Endothelial cell of umbilical vein (primary cell): Measurements from ENCODE around the gene DQX1. TPM values are rescaled to one million over a fixed set of nuclear protein-coding genes. Genes with fewer than 3 reads are reported as not detected.

Experiments
- Bru-seq: library from RNA; stranded (reverse); fragments of 400-500 nt; gene quantifications from one replicate; lab custom pipeline; 2021; lab: Mats Ljungman, UMichigan
- BruChase-seq, 2 experiments: library from RNA; stranded (reverse); fragments of 400-500 nt; gene quantifications; one replicate each; lab custom pipeline; 2021; lab: Mats Ljungman, UMichigan
- BruUV-seq: library from RNA; stranded (reverse); fragments of 400-500 nt; replicated peaks from 2 replicates; lab custom pipeline; 2021; lab: Mats Ljungman, UMichigan
- CTCF ChIA-PET: fragments of 300-600, 350-600 bp; sonication (Branson Sonifier 250); formaldehyde crosslinking; loops from one replicate; lab custom pipeline; 2021; ENCODE audit warnings: antibody characterized with exemption, inconsistent platforms; lab: Charles Lee
- POLR2A ChIA-PET: fragments of 300-600, 350-600 bp; sonication (Branson Sonifier 250); formaldehyde crosslinking; loops from one replicate; lab custom pipeline; 2021; ENCODE audit warnings: antibody characterized with exemption, inconsistent platforms; lab: Charles Lee
- DNase-seq: peaks from one replicate; pipeline ENCODE4 v3.0.0-alpha.2; 2011; ENCODE audit warnings: low read depth, low spot score
- FAIRE-seq: peaks from 2 replicates; lab custom pipeline; 2011; peaks lifted over from hg19 to GRCh38; lab: Jason Lieb, UNC
- H2AFZ ChIP-seq: 2 replicates; pipeline ENCODE4 v1.6.0; 2012; ENCODE audit warnings: low read depth, low read length, control low read depth, inconsistent platforms
- H3K27ac ChIP-seq: 2 replicates; pipeline ENCODE4 v1.5.1; 2011; ENCODE audit warnings: low read depth, mild to moderate bottlenecking, control low read depth, low read length, moderate library complexity; ENCODE audit not compliant: insufficient read depth
- H3K27me3 ChIP-seq, 2 experiments: 2 replicates each; pipeline versions ENCODE4 v1.6.0 to v1.6.1; 2011; ENCODE audit warnings: low read length in 2 of 2, mixed read lengths in 1 of 2; ENCODE audit not compliant: control insufficient read depth in 2 of 2, insufficient read depth in 2 of 2
- H3K36me3 ChIP-seq, 2 experiments: 2 replicates in 1 of 2; 3 replicates in 1 of 2; pipeline ENCODE4 v1.5.1; 2011; ENCODE audit warnings: low read length in 2 of 2, mild to moderate bottlenecking in 1 of 2, moderate library complexity in 1 of 2; ENCODE audit not compliant: control insufficient read depth in 2 of 2, insufficient read depth in 2 of 2; ENCODE audit errors: extremely low read depth in 1 of 2
- H3K4me1 ChIP-seq: 3 replicates; pipeline ENCODE4 v1.5.1; 2011; ENCODE audit warnings: mild to moderate bottlenecking, low read length; ENCODE audit not compliant: control insufficient read depth, insufficient read depth; ENCODE audit errors: extremely low read depth
- H3K4me2 ChIP-seq: 2 replicates; pipeline ENCODE4 v1.6.1; 2011; ENCODE audit warnings: low read length, control low read depth, mixed read lengths; ENCODE audit not compliant: insufficient read depth
- H3K4me3 ChIP-seq, 3 experiments: fragments of 200-600 bp in 1 of 3; sonication (generic), shearing (Covaris generic) in 1 of 3; replicated peaks in 1 of 3; 2 replicates each; pipeline ENCODE4 v1.5.1; 2011 to 2016; ENCODE audit warnings: control low read depth in 3 of 3, low read length in 3 of 3, mild to moderate bottlenecking in 2 of 3, inconsistent platforms in 1 of 3, low read depth in 1 of 3, moderate library complexity in 1 of 3; ENCODE audit not compliant: insufficient read depth in 1 of 3
- H3K79me2 ChIP-seq: 2 replicates; pipeline ENCODE4 v1.6.0; 2012; ENCODE audit warnings: low read length, inconsistent platforms; ENCODE audit not compliant: control insufficient read depth, insufficient read depth
- H3K9ac ChIP-seq: replicated peaks from 2 replicates; pipeline ENCODE3; 2011; ENCODE audit warnings: low read length, control low read depth; ENCODE audit not compliant: insufficient read depth; ENCODE audit errors: extremely low read depth
- H3K9me1 ChIP-seq: replicated peaks from 3 replicates; pipeline ENCODE4 v1.6.0; 2011; ENCODE audit warnings: mild to moderate bottlenecking, low read length; ENCODE audit not compliant: control insufficient read depth, insufficient read depth; ENCODE audit errors: extremely low read depth
- H3K9me3 ChIP-seq: replicated peaks from 2 replicates; pipeline ENCODE4 v1.5.1; 2012; ENCODE audit warnings: low read length, inconsistent platforms; ENCODE audit not compliant: control insufficient read depth, insufficient read depth
- H4K20me1 ChIP-seq: replicated peaks from 2 replicates; pipeline ENCODE3; 2011; ENCODE audit warnings: mild to moderate bottlenecking, low read length; ENCODE audit not compliant: control insufficient read depth, insufficient read depth; ENCODE audit errors: extremely low read depth
- FOS ChIP-seq: IDR thresholded peaks from 2 replicates; pipeline ENCODE4 v1.6.1; 2011; ENCODE audit warnings: mild to moderate bottlenecking, low read length, moderate library complexity, borderline replicate concordance; ENCODE audit not compliant: insufficient read depth
- POLR2AphosphoS5 ChIP-seq: IDR thresholded peaks from 2 replicates; pipeline ENCODE4 v1.6.1; 2012; ENCODE audit warnings: low read depth, mild to moderate bottlenecking, control low read depth, low read length, moderate library complexity; ENCODE audit not compliant: insufficient read depth
- dilution Hi-C: fragments of 300-500 bp; cut with MboI; formaldehyde crosslinking; loops from one replicate; pipeline ENCODE4 v1.15.0; 2019; ENCODE audit warnings: low sequenced_read_pairs; ENCODE audit not compliant: extremely low pct_ligation_motif_present
- intact Hi-C: fragments of 100-400 bp; cut with micrococcal nuclease; formaldehyde crosslinking; loops from one replicate; pipeline ENCODE4 v1.10.0; 2022
- long read RNA-seq: library from polyadenylated mRNA; stranded (forward); transcript quantifications from one replicate; pipeline ENCODE4 v2.0.0, GENCODE V29; 2021
- polyA minus RNA-seq, 3 experiments: library from RNA; depleted of rRNA, polyadenylated mRNA; stranded (reverse); fragments of >200 nt; gene quantifications; 1 replicate in 1 of 3; 2 replicates in 2 of 3; pipeline ENCODE4 v1.2.3, GENCODE V29; 2011
- polyA plus RNA-seq, 4 experiments: library from polyadenylated mRNA; depleted of rRNA in 3 of 4; stranded (reverse) in 3 of 4; unstranded in 1 of 4; fragments of >200 nt; gene quantifications; 2 replicates each; pipeline versions ENCODE4 v1.2.1 to v1.2.3, GENCODE V29; 2011 to 2012; ENCODE audit warnings: missing spikeins in 1 of 4
- total RNA-seq: library from RNA; stranded (reverse); gene quantifications from 2 replicates; pipeline ENCODE4 v1.2.3, GENCODE V29; 2021

The DQX1 gene, protein sequence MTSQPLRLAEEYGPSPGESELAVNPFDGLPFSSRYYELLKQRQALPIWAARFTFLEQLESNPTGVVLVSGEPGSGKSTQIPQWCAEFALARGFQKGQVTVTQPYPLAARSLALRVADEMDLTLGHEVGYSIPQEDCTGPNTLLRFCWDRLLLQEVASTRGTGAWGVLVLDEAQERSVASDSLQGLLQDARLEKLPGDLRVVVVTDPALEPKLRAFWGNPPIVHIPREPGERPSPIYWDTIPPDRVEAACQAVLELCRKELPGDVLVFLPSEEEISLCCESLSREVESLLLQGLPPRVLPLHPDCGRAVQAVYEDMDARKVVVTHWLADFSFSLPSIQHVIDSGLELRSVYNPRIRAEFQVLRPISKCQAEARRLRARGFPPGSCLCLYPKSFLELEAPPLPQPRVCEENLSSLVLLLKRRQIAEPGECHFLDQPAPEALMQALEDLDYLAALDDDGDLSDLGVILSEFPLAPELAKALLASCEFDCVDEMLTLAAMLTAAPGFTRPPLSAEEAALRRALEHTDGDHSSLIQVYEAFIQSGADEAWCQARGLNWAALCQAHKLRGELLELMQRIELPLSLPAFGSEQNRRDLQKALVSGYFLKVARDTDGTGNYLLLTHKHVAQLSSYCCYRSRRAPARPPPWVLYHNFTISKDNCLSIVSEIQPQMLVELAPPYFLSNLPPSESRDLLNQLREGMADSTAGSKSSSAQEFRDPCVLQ
- total RNA-seq (0.44 and 0.69 TPM in 2 replicates), polyA plus RNA-seq (0.03 and 0.06 TPM in 2 replicates), polyA minus RNA-seq (not detected in 2 replicates), Bru-seq, nascent RNA (percentile 28 among the genes with signal in this experiment), BruChase-seq, experiment 1, labeled RNA remaining after a 6-hour chase (percentile 29 among the genes with signal in this experiment), BruChase-seq, experiment 2, labeled RNA remaining after a 2-hour chase (percentile 18 among the genes with signal in this experiment)
- 0.13 TPM in 1 of 2 replicates, not detected in the other for polyA plus RNA-seq (2011; cell fraction: cytosol; rRNA removed)
- 1.2 TPM in 2 replicates for polyA plus RNA-seq (2011; cell fraction: nucleus; rRNA removed)
- polyA plus RNA-seq (2012): not detected in 2 replicates
- polyA minus RNA-seq (2011; cell fraction: cytosol; rRNA and poly(A)+ RNA removed): not detected
- 0.19 TPM in 1 of 2 replicates, not detected in the other for polyA minus RNA-seq (2011; cell fraction: nucleus; rRNA and poly(A)+ RNA removed)
- long read RNA-seq: 0 reads

GRCh38 chr2:74525717-74526648 lies at the start of gene DQX1:
DQX1 (minus strand) TSS chr2:74526231; CDS start chr2:74525729, 502 bp downstream.
- ChIA-PET POLR2A (interaction anchor here (0.5 to 0.9 kb wide), 2 partner anchors 12 to 22 kb away, joined by 3 to 4 read pairs; partner anchors contain the start of gene TLX2), CTCF (interaction anchor here (0.8 to 1.2 kb wide), 3 partner anchors 8 to 43 kb away, joined by 3 to 7 read pairs (median 3); partner anchors contain the start of genes CCDC142 and TTC31)
- Histone ChIP-seq H4K20me1 (no peaks in the 10 kb centered on the region), H3K9me3 (no peaks in the 10 kb centered on the region), H3K9me1 (no peaks in the 10 kb centered on the region), H3K4me2 (no peak within 1 kb of the TSS), H3K27me3 (peaks cover 4 to 6% of the 10 kb centered on the region in 2 experiments), H3K27ac (no peak within 1 kb of the TSS), H3K4me3 (no peak within 1 kb of the TSS), H2AFZ (no peak within 1 kb of the TSS), H3K9ac (no peak within 1 kb of the TSS), H3K4me1 (peaks cover 15% of the 10 kb centered on the region), H3K36me3 (peaks cover 6 to 16% of the 10 kb centered on the region in 2 experiments), H3K79me2 (peaks cover 19% of the 10 kb centered on the region)
- intact Hi-C loops: no loop called here
- peak; percentile 14 for TF ChIP-seq POLR2AphosphoS5
- no peak for TF ChIP-seq FOS
- FAIRE-seq (peak; percentile 60), DNase-seq (peak; percentile 28)
- no TSS peak for BruUV-seq
- dilution Hi-C loops: no loop called here
